Measurements from ENCODE around the gene STARD9.

STARD9 gene

GRCh38 chr15:42608110-42608531 is 32.7 kb downstream of the STARD9 start:
- H3K4me3 ChIP-seq (ENCODE audit: low read depth, low read length) = no peak overlapping the region
- H3K79me2 ChIP-seq (ENCODE audit: control insufficient read depth, insufficient read depth, low read length, unreplicated experiment) = no peaks in the 10 kb centered on the region
- no peak overlapping the region for H2AFZ ChIP-seq (ENCODE audit: low read length, unreplicated experiment)
- no peaks in the 10 kb centered on the region for H3K4me1 ChIP-seq (ENCODE audit: control insufficient read depth, insufficient read depth, low read length, unreplicated experiment)
- H3K36me3 ChIP-seq (ENCODE audit: insufficient read depth, low read length) = 0 out of 2 replicates have a peak, but pooled peaks cover 5% of the 10 kb centered on the region
- no peak overlapping the region for H3K27ac ChIP-seq (ENCODE audit: low read depth, low read length)
- H3K27me3 ChIP-seq (ENCODE audit: insufficient read depth, low read length) = no peaks in the 10 kb centered on the region

DNA sequence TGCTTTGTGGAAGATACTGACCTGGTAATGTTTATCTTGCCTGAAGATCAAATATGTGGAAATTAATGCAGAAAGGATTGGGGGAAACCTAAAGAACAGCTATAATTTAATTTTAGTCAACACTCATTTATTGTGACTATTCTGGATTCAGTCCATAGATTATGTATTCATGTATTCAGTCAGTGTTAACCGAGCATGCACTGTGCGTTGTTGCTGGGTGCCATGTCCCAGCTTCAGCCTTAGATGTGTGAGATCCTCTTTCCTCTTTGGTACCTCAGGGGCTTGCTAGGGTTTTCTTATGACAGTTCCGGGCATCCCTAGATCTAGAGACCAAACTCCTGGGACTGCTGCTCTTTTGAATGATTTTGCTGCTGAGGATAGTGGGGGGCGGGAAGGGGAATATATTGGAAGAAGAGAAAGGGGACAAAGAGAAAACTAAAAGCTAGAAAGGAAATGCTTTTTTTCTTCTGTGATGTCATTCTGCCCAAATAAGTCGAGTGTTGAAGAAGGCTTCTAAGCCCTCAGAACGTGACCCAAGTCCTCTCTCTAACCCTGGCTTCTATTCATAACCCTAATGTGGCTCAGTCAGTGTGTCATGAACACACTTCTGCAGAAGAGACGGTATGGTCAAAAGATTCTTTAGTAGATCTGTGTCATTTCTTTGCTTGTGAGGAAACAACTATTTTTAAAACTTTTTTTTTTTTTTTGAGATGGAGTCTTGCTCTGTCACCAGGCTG is 33.5 kb downstream of the STARD9 start:
- no peaks in the 10 kb centered on the region for H3K4me1 ChIP-seq (ENCODE audit: control insufficient read depth, insufficient read depth, low read length, unreplicated experiment)
- no peak overlapping the region for H3K4me3 ChIP-seq (ENCODE audit: low read depth, low read length)
- H3K27me3 ChIP-seq (ENCODE audit: insufficient read depth, low read length) = no peaks in the 10 kb centered on the region
- H3K36me3 ChIP-seq (ENCODE audit: insufficient read depth, low read length) = 0 out of 2 replicates have a peak, but pooled peaks cover 5% of the 10 kb centered on the region
- H2AFZ ChIP-seq (ENCODE audit: low read length, unreplicated experiment) = no peak overlapping the region
- H3K27ac ChIP-seq (ENCODE audit: low read depth, low read length) = no peak overlapping the region
- H3K79me2 ChIP-seq (ENCODE audit: control insufficient read depth, insufficient read depth, low read length, unreplicated experiment) = no peaks in the 10 kb centered on the region

GRCh38 chr15:42611532-42611931 is 36.1 kb downstream of the STARD9 start:
- H3K27me3 ChIP-seq (ENCODE audit: insufficient read depth, low read length) = no peaks in the 10 kb centered on the region
- no peak overlapping the region for H2AFZ ChIP-seq (ENCODE audit: low read length, unreplicated experiment)
- H3K79me2 ChIP-seq (ENCODE audit: control insufficient read depth, insufficient read depth, low read length, unreplicated experiment) = no peaks in the 10 kb centered on the region
- H3K4me1 ChIP-seq (ENCODE audit: control insufficient read depth, insufficient read depth, low read length, unreplicated experiment) = no peaks in the 10 kb centered on the region
- no peak overlapping the region for H3K27ac ChIP-seq (ENCODE audit: low read depth, low read length)
- no peaks in the 10 kb centered on the region for H3K36me3 ChIP-seq (ENCODE audit: insufficient read depth, low read length)
- H3K4me3 ChIP-seq (ENCODE audit: low read depth, low read length) = no peak overlapping the region

GRCh38 chr15:42612367-42612912 is 37.0 kb downstream of the STARD9 start:
- H3K79me2 ChIP-seq (ENCODE audit: control insufficient read depth, insufficient read depth, low read length, unreplicated experiment) = no peaks in the 10 kb centered on the region
- H3K4me3 ChIP-seq (ENCODE audit: low read depth, low read length) = no peak overlapping the region
- no peaks in the 10 kb centered on the region for H3K4me1 ChIP-seq (ENCODE audit: control insufficient read depth, insufficient read depth, low read length, unreplicated experiment)
- no peaks in the 10 kb centered on the region for H3K27me3 ChIP-seq (ENCODE audit: insufficient read depth, low read length)
- no peaks in the 10 kb centered on the region for H3K36me3 ChIP-seq (ENCODE audit: insufficient read depth, low read length)
- no peak overlapping the region for H3K27ac ChIP-seq (ENCODE audit: low read depth, low read length)
- H2AFZ ChIP-seq (ENCODE audit: low read length, unreplicated experiment) = no peak overlapping the region

- no peak overlapping the region for H2AFZ ChIP-seq (ENCODE audit: low read length, unreplicated experiment)
- H3K27ac ChIP-seq (ENCODE audit: low read depth, low read length) = no peak overlapping the region
- H3K36me3 ChIP-seq (ENCODE audit: insufficient read depth, low read length) = no peaks in the 10 kb centered on the region
- H3K4me3 ChIP-seq (ENCODE audit: low read depth, low read length) = no peak overlapping the region
- no peaks in the 10 kb centered on the region for H3K4me1 ChIP-seq (ENCODE audit: control insufficient read depth, insufficient read depth, low read length, unreplicated experiment)
- no peaks in the 10 kb centered on the region for H3K79me2 ChIP-seq (ENCODE audit: control insufficient read depth, insufficient read depth, low read length, unreplicated experiment)
- H3K27me3 ChIP-seq (ENCODE audit: insufficient read depth, low read length) = no peaks in the 10 kb centered on the region
Observed at GRCh38 chr15:42616107-42616506, 40.7 kb downstream of the STARD9 start.

- Histone ChIP-seq H2AFZ (ENCODE audit: low read length, unreplicated experiment) (no peak overlapping the region), H3K27me3 (ENCODE audit: insufficient read depth, low read length) (no peaks in the 10 kb centered on the region), H3K27ac (ENCODE audit: low read depth, low read length) (no peak overlapping the region), H3K4me1 (ENCODE audit: control insufficient read depth, insufficient read depth, low read length, unreplicated experiment) (no peaks in the 10 kb centered on the region), H3K79me2 (ENCODE audit: control insufficient read depth, insufficient read depth, low read length, unreplicated experiment) (no peaks in the 10 kb centered on the region), H3K36me3 (ENCODE audit: insufficient read depth, low read length) (no peaks in the 10 kb centered on the region), H3K4me3 (ENCODE audit: low read depth, low read length) (no peak overlapping the region)
Observed at GRCh38 chr15:42619656-42620371, 44.4 kb downstream of the STARD9 start.

DNA sequence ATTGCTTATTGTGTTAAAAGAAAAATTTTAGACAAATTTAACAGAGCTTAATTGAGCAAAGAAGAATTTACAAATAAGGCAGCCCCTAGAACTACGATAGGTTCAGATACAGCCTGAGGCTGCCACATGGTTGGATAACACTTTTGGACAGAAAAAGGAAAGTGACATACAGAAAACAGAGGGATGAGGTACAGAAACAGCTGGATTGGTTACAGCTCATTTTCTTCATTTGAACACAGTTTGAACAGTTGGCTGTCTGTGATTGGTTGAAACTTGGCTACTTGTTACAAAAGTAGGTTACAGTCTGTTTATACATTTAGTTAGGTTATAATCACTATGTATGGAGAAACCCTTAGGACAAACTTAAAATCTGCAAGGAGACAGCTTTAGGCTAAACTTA is 46.0 kb downstream of the STARD9 start:
- H2AFZ ChIP-seq (ENCODE audit: low read length, unreplicated experiment) = no peak overlapping the region
- H3K79me2 ChIP-seq (ENCODE audit: control insufficient read depth, insufficient read depth, low read length, unreplicated experiment) = no peaks in the 10 kb centered on the region
- no peaks in the 10 kb centered on the region for H3K27me3 ChIP-seq (ENCODE audit: insufficient read depth, low read length)
- no peak overlapping the region for H3K4me3 ChIP-seq (ENCODE audit: low read depth, low read length)
- no peaks in the 10 kb centered on the region for H3K36me3 ChIP-seq (ENCODE audit: insufficient read depth, low read length)
- no peak overlapping the region for H3K27ac ChIP-seq (ENCODE audit: low read depth, low read length)
- no peaks in the 10 kb centered on the region for H3K4me1 ChIP-seq (ENCODE audit: control insufficient read depth, insufficient read depth, low read length, unreplicated experiment)

DNA sequence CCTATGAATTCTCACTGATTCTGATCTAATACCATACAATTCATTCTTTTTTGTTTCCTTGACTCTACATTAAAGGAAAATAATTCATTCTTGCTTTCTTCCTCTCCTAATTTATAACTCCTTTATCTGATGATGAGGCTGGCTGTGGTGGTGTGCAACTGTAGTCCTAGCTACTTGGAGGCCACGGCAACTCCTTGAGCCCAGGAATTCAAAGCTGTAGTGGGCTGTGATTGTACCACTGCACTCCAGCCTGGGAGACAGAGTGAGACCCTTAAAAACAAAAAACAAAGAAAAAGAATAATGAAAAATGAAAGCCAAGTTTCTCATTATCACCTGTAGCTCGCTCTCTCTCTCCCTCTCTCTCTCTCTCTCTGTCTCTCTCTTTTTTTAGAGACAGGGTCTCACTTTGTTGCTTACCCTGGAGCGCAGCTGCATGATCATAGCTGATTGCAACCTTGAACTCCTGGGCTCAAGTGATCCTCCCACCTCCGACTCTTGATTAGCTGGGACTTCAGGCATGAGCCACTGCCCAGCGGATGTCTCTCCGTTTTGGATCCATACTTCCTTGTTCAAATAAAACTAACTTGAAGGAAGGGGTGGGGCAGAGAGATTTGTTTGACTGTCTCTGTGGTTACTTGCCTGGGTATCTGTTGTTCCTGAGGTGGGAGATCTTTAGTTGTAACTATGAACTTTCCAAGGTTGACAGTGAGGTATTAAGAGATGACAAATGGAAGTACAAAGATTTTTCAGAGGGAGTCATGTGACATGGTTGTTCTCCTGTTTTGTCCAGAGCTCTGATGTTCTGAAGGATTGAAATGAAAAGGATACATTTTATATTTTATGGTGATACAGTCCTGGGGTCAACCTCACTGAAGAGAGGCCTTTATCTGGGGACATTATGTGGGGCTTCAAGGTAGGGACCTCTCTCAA is 46.9 kb downstream of the STARD9 start:
- Histone ChIP-seq H3K79me2 (ENCODE audit: control insufficient read depth, insufficient read depth, low read length, unreplicated experiment) (no peaks in the 10 kb centered on the region), H3K4me3 (ENCODE audit: low read depth, low read length) (no peak overlapping the region), H3K36me3 (ENCODE audit: insufficient read depth, low read length) (no peaks in the 10 kb centered on the region), H3K4me1 (ENCODE audit: control insufficient read depth, insufficient read depth, low read length, unreplicated experiment) (no peaks in the 10 kb centered on the region), H2AFZ (ENCODE audit: low read length, unreplicated experiment) (no peak overlapping the region), H3K27me3 (ENCODE audit: insufficient read depth, low read length) (no peaks in the 10 kb centered on the region), H3K27ac (ENCODE audit: low read depth, low read length) (no peak overlapping the region)

DNA sequence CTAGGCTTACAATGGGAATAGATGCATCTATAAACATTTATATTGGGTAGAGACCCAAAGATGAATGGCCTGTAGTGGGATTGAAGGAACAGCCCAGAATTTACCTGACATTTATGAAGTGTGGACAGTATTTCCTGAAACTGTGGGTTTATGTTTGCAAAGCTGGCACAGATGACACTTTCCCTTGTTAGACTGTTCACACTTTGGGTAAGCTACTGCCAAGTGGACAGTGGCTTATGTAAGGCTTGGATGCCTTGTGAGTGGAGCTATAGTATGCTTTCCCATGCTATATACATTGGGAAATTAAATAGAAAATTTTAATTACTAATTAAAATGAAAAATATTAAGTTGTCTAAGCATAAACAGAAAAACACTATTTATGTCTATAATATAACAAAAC is 48.5 kb downstream of the STARD9 start:
- Histone ChIP-seq H3K27me3 (ENCODE audit: insufficient read depth, low read length) (no peaks in the 10 kb centered on the region), H3K79me2 (ENCODE audit: control insufficient read depth, insufficient read depth, low read length, unreplicated experiment) (no peaks in the 10 kb centered on the region), H3K36me3 (ENCODE audit: insufficient read depth, low read length) (no peaks in the 10 kb centered on the region), H2AFZ (ENCODE audit: low read length, unreplicated experiment) (no peak overlapping the region), H3K27ac (ENCODE audit: low read depth, low read length) (no peak overlapping the region), H3K4me1 (ENCODE audit: control insufficient read depth, insufficient read depth, low read length, unreplicated experiment) (no peaks in the 10 kb centered on the region), H3K4me3 (ENCODE audit: low read depth, low read length) (no peak overlapping the region)

DNA sequence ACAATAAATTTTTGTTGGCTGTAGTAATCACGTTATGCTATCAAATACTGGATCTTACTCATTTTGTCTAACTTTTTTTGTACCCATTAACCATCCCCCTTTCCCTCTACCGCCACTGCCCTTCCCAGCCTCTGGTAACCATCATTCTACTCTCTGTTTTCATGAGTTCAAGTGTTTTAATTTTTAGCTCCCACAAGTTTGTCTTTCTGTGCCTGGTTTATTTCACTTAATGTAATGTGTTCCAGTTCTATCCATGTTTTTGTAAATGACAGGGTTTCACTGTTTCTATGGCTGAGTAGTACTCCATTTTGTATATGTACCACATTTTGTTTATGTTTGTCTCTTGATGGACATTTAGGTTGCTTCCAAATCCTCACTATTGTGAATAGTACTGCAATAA is 52.1 kb downstream of the STARD9 start:
- no peaks in the 10 kb centered on the region for H3K27me3 ChIP-seq (ENCODE audit: insufficient read depth, low read length)
- H3K27ac ChIP-seq (ENCODE audit: low read depth, low read length) = no peak overlapping the region
- H3K79me2 ChIP-seq (ENCODE audit: control insufficient read depth, insufficient read depth, low read length, unreplicated experiment) = no peaks in the 10 kb centered on the region
- no peak overlapping the region for H3K4me3 ChIP-seq (ENCODE audit: low read depth, low read length)
- no peaks in the 10 kb centered on the region for H3K4me1 ChIP-seq (ENCODE audit: control insufficient read depth, insufficient read depth, low read length, unreplicated experiment)
- H2AFZ ChIP-seq (ENCODE audit: low read length, unreplicated experiment) = no peak overlapping the region
- no peaks in the 10 kb centered on the region for H3K36me3 ChIP-seq (ENCODE audit: insufficient read depth, low read length)

Data from ACC112 (cell line).